ENCODE results near the gene ERV3-1.
"Not testable (repeated sequence)": the region's sequence is repeated elsewhere in the genome, so short reads cannot be mapped to it uniquely, and the experiment has no call there.

Gene ERV3-1

GRCh38 chr7:65009394-65009793 lies 2.9 kb upstream of the ERV3-1 start:
- not testable (repeated sequence) for FAIRE-seq; DNase-seq (ENCODE audit: insufficient read length, low spot score)

- not testable (repeated sequence) for FAIRE-seq; DNase-seq (ENCODE audit: insufficient read length, low spot score)
Measured at GRCh38 chr7:65007036-65007435, 549 bp upstream of the ERV3-1 start.

- no peak for TF ChIP-seq SPI1 (IDR thresholded peaks at IDR 0.05; ENCODE audit: low read depth, low read length)
- TF ChIP-seq POU2F2 (IDR thresholded peaks at IDR 0.05; ENCODE audit: low read depth, low read length) = no peak
- FAIRE-seq = no peak
- no peak for DNase-seq (ENCODE audit: insufficient read length, low spot score)
Measured at GRCh38 chr7:65004575-65004974, 1.9 kb downstream of the ERV3-1 start.

GRCh38 chr7:65002972-65003585 lies 3.4 kb downstream of the ERV3-1 start:
- no peak for TF ChIP-seq SPI1 (IDR thresholded peaks at IDR 0.05; ENCODE audit: low read depth, low read length)
- no peak for TF ChIP-seq TAF1 (IDR thresholded peaks at IDR 0.05; ENCODE audit: low read depth, low read length)
- no peak for TF ChIP-seq PAX5 (IDR thresholded peaks at IDR 0.05; ENCODE audit: insufficient read depth, low read length, severe bottlenecking)
- no peak for TF ChIP-seq POLR2A (IDR thresholded peaks at IDR 0.05; ENCODE audit: low read depth, low read length)
- no peak for TF ChIP-seq POU2F2 (IDR thresholded peaks at IDR 0.05; ENCODE audit: low read depth, low read length)
- TF ChIP-seq POLR2AphosphoS5 (IDR thresholded peaks at IDR 0.05; ENCODE audit: low read depth, low read length) = no peak
- FAIRE-seq (no peak), DNase-seq (ENCODE audit: insufficient read length, low spot score) (no peak)

GRCh38 chr7:65001291-65001814 lies 5.1 kb downstream of the ERV3-1 start:
- FAIRE-seq (no peak), DNase-seq (ENCODE audit: insufficient read length, low spot score) (no peak)
- TF ChIP-seq POLR2A (IDR thresholded peaks at IDR 0.05; ENCODE audit: low read depth, low read length) (no peak), POU2F2 (IDR thresholded peaks at IDR 0.05; ENCODE audit: low read depth, low read length) (no peak), POLR2AphosphoS5 (IDR thresholded peaks at IDR 0.05; ENCODE audit: low read depth, low read length) (no peak), SPI1 (IDR thresholded peaks at IDR 0.05; ENCODE audit: low read depth, low read length) (no peak), TAF1 (IDR thresholded peaks at IDR 0.05; ENCODE audit: low read depth, low read length) (no peak), PAX5 (IDR thresholded peaks at IDR 0.05; ENCODE audit: insufficient read depth, low read length, severe bottlenecking) (no peak)

GRCh38 chr7:64999165-65000004 lies 7.1 kb downstream of the ERV3-1 start:
- FAIRE-seq (peak; percentile 43), DNase-seq (ENCODE audit: insufficient read length, low spot score) (no peak)
- TF ChIP-seq SPI1 (IDR thresholded peaks at IDR 0.05; ENCODE audit: low read depth, low read length) = no peak
- no peak for TF ChIP-seq POLR2A (IDR thresholded peaks at IDR 0.05; ENCODE audit: low read depth, low read length)
- TF ChIP-seq POU2F2 (IDR thresholded peaks at IDR 0.05; ENCODE audit: low read depth, low read length) = no peak
- no peak for TF ChIP-seq PAX5 (IDR thresholded peaks at IDR 0.05; ENCODE audit: insufficient read depth, low read length, severe bottlenecking)
- TF ChIP-seq TAF1 (IDR thresholded peaks at IDR 0.05; ENCODE audit: low read depth, low read length) = no peak
- no peak for TF ChIP-seq POLR2AphosphoS5 (IDR thresholded peaks at IDR 0.05; ENCODE audit: low read depth, low read length)

GRCh38 chr7:64998865-64999164 lies 7.7 kb downstream of the ERV3-1 start:
- TF ChIP-seq POLR2AphosphoS5 (IDR thresholded peaks at IDR 0.05; ENCODE audit: low read depth, low read length) (no peak), POU2F2 (IDR thresholded peaks at IDR 0.05; ENCODE audit: low read depth, low read length) (no peak), TAF1 (IDR thresholded peaks at IDR 0.05; ENCODE audit: low read depth, low read length) (no peak), SPI1 (IDR thresholded peaks at IDR 0.05; ENCODE audit: low read depth, low read length) (no peak), POLR2A (IDR thresholded peaks at IDR 0.05; ENCODE audit: low read depth, low read length) (no peak)
- no peak for FAIRE-seq
- DNase-seq (ENCODE audit: insufficient read length, low spot score) = no peak

GRCh38 chr7:64997927-64998391 lies 8.5 kb downstream of the ERV3-1 start:
- FAIRE-seq = no peak
- TF ChIP-seq PAX5 (IDR thresholded peaks at IDR 0.05; ENCODE audit: insufficient read depth, low read length, severe bottlenecking) = no peak
- TF ChIP-seq SPI1 (IDR thresholded peaks at IDR 0.05; ENCODE audit: low read depth, low read length) = no peak
- no peak for TF ChIP-seq POLR2AphosphoS5 (IDR thresholded peaks at IDR 0.05; ENCODE audit: low read depth, low read length)
- no peak for TF ChIP-seq POU2F2 (IDR thresholded peaks at IDR 0.05; ENCODE audit: low read depth, low read length)
- TF ChIP-seq POLR2A (IDR thresholded peaks at IDR 0.05; ENCODE audit: low read depth, low read length) = no peak
- no peak for TF ChIP-seq TAF1 (IDR thresholded peaks at IDR 0.05; ENCODE audit: low read depth, low read length)
- DNase-seq (ENCODE audit: insufficient read length, low spot score) = no peak

GRCh38 chr7:64997164-64997908 lies 9.2 kb downstream of the ERV3-1 start:
- DNase-seq (ENCODE audit: insufficient read length, low spot score) (no peak), FAIRE-seq (no peak)
- TF ChIP-seq PAX5 (IDR thresholded peaks at IDR 0.05; ENCODE audit: insufficient read depth, low read length, severe bottlenecking) (no peak), POLR2A (IDR thresholded peaks at IDR 0.05; ENCODE audit: low read depth, low read length) (no peak), POU2F2 (IDR thresholded peaks at IDR 0.05; ENCODE audit: low read depth, low read length) (no peak), SPI1 (IDR thresholded peaks at IDR 0.05; ENCODE audit: low read depth, low read length) (no peak), TAF1 (IDR thresholded peaks at IDR 0.05; ENCODE audit: low read depth, low read length) (no peak), POLR2AphosphoS5 (IDR thresholded peaks at IDR 0.05; ENCODE audit: low read depth, low read length) (no peak)

GRCh38 chr7:64996305-64996704 lies 10.2 kb downstream of the ERV3-1 start:
- no peak for FAIRE-seq

More at GRCh38 chr7:64996305-64996704, 10.2 kb downstream of the ERV3-1 start:
- DNase-seq (ENCODE audit: insufficient read length, low spot score) = no peak
- TF ChIP-seq POLR2A (IDR thresholded peaks at IDR 0.05; ENCODE audit: low read depth, low read length) = no peak
- no peak for TF ChIP-seq TAF1 (IDR thresholded peaks at IDR 0.05; ENCODE audit: low read depth, low read length)
- TF ChIP-seq POU2F2 (IDR thresholded peaks at IDR 0.05; ENCODE audit: low read depth, low read length) = no peak
- TF ChIP-seq SPI1 (IDR thresholded peaks at IDR 0.05; ENCODE audit: low read depth, low read length) = no peak
- TF ChIP-seq PAX5 (IDR thresholded peaks at IDR 0.05; ENCODE audit: insufficient read depth, low read length, severe bottlenecking) = no peak
- no peak; the same call in 1 of the 2 replicates for TF ChIP-seq POLR2AphosphoS5 (IDR thresholded peaks at IDR 0.05; ENCODE audit: low read depth, low read length)

Data from GM12891 (cell line).